Measurements from ENCODE around the gene SLC51A.
"Not testable (repeated sequence)": the region's sequence is repeated elsewhere in the genome, so short reads cannot be mapped to it uniquely, and the experiment has no call there.

SLC51A gene

GRCh38 chr3:196216089-196216564 lies at the start of gene SLC51A:
TSS of gene SLC51A (plus strand) at chr3:196216534. CDS start at chr3:196216713, 179 bp downstream.
- no peak for DNase-seq

GRCh38 chr3:196166741-196167140 lies 49.6 kb upstream of the SLC51A start:
- no peak for DNase-seq

GRCh38 chr3:196168808-196169391 lies 47.4 kb upstream of the SLC51A start:
- DNase-seq = peak; percentile 93

- DNase-seq = no peak
These were observed 46.5 kb upstream of the SLC51A start for GRCh38 chr3:196169836-196170240.

- not testable (repeated sequence) for DNase-seq
These were observed 46.0 kb upstream of the SLC51A start for GRCh38 chr3:196170296-196170695.

GRCh38 chr3:196174652-196175051 lies 41.7 kb upstream of the SLC51A start:
- no peak for DNase-seq

- DNase-seq = no peak
These were observed 41.2 kb upstream of the SLC51A start for GRCh38 chr3:196175116-196175625.

GRCh38 chr3:196175722-196176121 lies 40.6 kb upstream of the SLC51A start:
- DNase-seq = no peak

- DNase-seq = no peak
These were observed 38.8 kb upstream of the SLC51A start for GRCh38 chr3:196177567-196177966.

GRCh38 chr3:196177967-196178366 lies 38.4 kb upstream of the SLC51A start:
- DNase-seq = no peak

- no peak for DNase-seq
These were observed 37.3 kb upstream of the SLC51A start for GRCh38 chr3:196178993-196179379.

GRCh38 chr3:196179380-196180308 lies 36.7 kb upstream of the SLC51A start:
- peak; percentile 85 for DNase-seq

GRCh38 chr3:196180346-196180745 lies 36.0 kb upstream of the SLC51A start:
- no peak for DNase-seq

GRCh38 chr3:196181127-196181546 lies 35.2 kb upstream of the SLC51A start:
- no peak for DNase-seq

- not testable (repeated sequence) for DNase-seq
These were observed 32.2 kb upstream of the SLC51A start for GRCh38 chr3:196184169-196184432.

- no peak for DNase-seq
These were observed 31.5 kb upstream of the SLC51A start for GRCh38 chr3:196184881-196185280.

- DNase-seq = no peak
These were observed 29.4 kb upstream of the SLC51A start for GRCh38 chr3:196186651-196187573.

GRCh38 chr3:196189566-196190347 lies 26.6 kb upstream of the SLC51A start:
- DNase-seq = no peak

GRCh38 chr3:196192036-196192523 lies 24.3 kb upstream of the SLC51A start:
- DNase-seq = no peak

- no peak for DNase-seq
These were observed 23.7 kb upstream of the SLC51A start for GRCh38 chr3:196192524-196193051.

GRCh38 chr3:196193133-196193735 lies 23.1 kb upstream of the SLC51A start:
- DNase-seq = no peak
